Midbrain (tissue), 1 donor: ENCODE measurements around the gene SPRED3.

ENCODE experiments used
- DNase-seq: peaks from one replicate; lab custom pipeline; 2025; lab: John Stamatoyannopoulos, UW

Gene SPRED3

GRCh38 chr19:38373907-38374331 is 14.6 kb upstream of the SPRED3 start:
- DNase-seq = no peak

GRCh38 chr19:38374332-38375097 is 14.0 kb upstream of the SPRED3 start, which contains the start of gene PSMD8:
PSMD8 (plus strand) TSS chr19:38374571; CDS start chr19:38374602, 31 bp downstream.
- DNase-seq = peak; percentile 100

DNA sequence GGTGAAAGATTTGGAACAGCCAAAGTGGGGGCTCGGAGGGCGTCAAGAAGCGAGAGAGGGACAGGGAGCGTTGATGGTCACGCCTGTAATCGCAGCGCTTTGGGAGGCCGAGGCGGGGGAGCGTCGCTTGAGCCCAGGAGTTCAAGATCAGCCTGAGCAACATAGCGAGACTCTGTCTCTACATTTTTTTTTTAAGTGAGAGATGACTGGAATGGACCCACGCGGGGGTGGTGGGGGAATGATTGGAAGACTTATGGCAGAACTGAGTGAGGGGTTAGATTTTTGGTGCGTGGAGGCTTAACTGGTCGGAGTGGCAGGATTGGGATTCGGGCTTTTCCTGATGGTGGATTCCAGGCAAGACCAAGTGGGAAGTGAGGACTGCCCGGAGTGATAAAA is 13.4 kb upstream of the SPRED3 start:
- no peak for DNase-seq

DNA sequence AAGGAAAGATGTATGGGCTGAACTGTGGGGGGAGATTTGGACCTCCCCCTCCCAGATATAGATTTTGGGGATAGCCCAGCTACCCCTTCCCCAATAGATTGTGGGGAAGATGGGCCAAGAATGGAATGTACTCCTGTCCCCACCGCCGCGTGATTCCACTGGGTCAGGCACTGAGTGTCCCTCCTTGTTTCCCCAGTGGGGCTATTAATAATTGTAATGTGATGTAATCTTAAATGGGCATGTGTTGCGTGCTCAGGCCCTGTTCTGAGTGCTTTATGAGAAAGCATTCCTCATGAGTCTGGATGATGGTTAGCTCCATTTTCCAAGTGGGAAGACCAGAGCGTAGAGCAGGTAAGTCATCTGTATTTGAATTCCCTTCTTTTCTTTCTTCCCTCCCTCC is 12.7 kb upstream of the SPRED3 start:
- DNase-seq = no peak

GRCh38 chr19:38376576-38376975 is 11.9 kb upstream of the SPRED3 start:
- DNase-seq = no peak

DNA sequence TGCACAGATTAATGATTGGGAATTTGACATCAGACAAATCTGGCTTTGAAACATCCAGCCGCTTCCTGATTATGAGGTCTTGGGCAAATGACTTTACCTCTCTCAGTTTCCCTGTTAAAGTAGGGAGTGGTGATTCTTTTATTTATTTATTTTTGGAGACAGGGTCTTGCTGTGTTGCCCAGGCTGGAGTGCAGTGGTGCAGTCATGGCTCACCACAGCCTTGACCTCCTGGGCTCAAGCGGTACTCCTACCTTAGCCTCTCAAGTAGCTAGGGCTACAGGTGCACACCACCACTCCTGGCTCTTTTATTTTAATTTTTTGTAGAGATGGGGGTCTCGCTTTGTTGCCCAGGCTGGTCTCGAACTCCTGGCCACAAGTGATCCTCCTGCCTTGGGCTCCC is 11.4 kb upstream of the SPRED3 start:
- DNase-seq = no peak

DNA sequence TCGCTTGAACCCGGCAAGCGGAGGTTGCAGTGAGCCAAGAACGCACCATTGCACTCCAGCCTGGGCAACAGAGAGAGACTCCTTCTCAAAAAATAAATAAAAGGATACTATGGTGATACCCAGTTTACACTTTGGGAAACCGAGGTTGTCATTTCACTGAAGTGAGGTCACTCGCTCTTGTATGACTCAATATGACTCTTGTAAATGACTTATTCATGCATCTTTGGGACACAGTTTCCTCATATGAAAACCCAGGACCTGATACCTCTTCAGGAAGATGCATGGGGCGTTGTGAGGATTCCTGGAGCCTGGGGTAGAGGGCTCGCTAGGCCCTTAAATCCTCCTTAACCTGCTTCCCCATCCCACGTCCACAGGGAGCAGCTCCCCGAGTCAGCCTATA is 9.6 kb upstream of the SPRED3 start:
- DNase-seq = no peak

DNA sequence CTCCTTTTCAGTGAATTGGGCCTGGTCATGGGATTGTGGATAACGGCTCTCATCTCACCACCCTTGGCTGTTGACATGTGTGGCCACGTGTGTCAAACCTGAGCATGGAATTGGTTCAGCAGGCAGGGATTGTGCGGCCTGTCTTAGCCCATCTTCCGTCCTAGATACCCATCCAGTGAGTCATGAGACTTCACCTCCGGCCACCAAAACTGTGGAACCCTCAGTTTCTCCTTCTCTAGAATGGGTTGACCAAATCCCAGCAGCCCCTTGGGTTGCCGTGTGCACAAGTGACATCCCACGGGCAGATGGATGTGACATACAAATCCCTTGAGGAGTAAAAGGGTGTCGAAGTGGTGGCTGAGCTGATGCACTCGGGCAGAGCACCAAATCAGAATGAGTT is 7.4 kb upstream of the SPRED3 start:
- DNase-seq = no peak

- DNase-seq = no peak
Observed at GRCh38 chr19:38383184-38383583, 5.3 kb upstream of the SPRED3 start.

DNA sequence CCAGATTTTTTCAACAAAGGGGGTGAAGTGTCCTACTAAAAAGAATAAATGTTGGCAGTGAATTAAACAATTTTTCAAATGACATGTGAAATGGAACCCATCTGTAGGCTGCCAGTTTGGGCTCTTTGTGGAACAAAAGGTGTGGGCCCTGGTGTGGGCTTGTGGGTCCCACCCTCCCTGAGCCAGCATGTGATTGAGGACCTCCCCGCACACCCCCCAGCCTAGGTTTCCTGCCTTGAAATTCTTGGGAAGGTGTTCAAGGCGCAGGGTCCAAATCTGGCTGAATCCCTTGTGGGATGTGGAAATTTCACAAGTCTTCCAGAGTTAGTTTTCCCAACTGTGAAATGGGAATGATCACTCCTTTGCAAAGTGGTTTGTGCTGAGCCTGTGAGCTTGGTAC is 4.8 kb upstream of the SPRED3 start:
- no peak for DNase-seq

- DNase-seq = no peak
Observed at GRCh38 chr19:38384209-38385027, 4.1 kb upstream of the SPRED3 start.

GRCh38 chr19:38385057-38385803 is 3.3 kb upstream of the SPRED3 start:
- no peak for DNase-seq

DNA sequence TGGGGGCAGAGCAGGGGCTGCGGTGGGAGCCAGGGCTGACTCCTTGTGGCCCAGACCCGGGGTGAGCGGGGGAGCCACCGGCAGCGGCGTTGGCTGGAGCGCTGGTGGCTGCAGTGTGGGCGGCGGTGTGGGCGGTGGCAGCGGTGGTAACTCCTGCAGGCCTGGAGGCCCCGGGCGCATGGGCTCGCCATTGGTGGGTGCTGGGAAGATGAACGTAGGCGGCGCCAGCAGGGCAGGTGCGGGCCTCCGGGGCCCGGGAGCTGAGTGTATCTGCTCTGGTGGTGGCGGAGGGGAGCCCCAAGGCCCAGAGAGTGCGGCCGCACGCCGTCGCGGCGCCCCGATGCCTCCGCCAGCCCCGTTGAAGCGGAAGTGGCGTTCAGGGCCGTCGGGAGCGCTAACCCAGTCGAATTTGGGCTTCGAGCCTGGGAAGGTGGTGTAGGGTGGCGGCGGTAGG is 2.7 kb upstream of the SPRED3 start:
- DNase-seq = no peak

DNA sequence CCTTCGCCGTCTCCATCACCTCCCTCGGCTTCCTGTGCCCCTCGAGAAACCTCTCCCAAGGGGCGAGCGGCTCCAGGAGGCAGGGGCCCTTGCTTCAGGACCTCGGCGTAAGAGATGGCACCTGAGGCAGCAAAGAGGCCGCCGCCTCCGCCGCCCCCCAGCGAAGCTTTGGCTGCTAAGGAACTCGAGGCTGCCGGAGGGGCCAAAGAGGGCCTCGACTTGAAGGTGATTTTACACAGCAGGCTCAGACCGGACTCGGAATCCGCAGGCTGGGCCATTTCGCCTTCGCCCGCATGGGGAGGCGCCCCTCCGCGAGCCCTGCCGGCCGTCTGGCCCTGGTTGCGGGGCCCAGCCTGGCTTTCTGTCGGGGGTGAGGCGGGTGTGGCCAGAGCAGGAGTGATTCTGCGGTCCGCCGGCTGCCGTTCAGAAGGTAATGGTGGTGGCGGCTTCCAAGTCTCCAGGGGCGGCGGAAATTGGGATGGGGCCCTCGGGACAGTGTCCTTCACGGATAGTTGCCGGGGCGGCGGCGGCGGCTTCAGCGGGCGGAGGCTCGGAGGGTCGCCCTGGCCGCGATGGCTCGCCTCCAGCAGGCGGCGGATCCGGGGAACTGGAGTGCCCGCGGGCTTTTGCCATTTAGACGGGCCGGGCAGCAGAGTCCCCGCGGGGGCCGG is 2.1 kb upstream of the SPRED3 start:
- DNase-seq = no peak

GRCh38 chr19:38386971-38387549 is 1.4 kb upstream of the SPRED3 start:
- DNase-seq = no peak

DNA sequence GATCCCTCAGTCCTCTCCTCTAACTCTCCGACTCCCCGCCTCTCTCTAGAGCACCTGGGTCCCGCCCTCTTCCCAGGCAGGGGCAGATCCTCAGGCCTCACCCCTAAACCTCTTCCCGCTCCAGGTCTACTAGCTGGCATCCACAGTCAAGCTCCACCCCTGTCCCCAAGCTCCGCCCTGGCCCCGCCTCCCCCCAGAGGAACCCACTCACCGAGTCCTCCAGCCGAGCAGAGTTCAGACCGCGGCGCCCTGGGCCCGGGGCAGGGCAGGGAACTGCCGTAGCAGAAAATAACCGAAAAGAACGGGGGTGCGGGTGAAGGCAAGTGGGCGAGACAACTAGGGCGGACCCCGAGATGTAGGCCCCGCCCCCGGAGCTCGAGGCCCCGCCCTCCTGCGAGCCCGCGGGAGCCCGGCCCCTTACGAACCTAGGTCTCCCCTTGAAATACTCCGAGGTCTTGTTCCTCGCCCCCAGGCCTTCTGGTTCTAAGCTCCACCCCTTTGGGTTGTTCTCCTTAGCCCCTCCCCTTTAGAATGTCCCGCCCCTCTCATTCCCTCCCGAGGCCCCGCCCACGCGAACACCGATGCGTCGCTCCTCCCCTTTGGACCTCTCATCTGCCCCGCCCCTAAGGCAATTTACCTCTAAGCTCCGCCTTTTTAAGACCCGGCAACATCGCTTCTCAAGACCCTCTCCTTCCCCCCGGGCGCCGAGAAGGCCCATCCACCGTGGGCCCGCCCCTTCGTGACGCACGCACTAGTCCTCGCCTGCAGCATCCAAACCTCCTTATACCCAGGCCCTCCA is 748 bp upstream of the SPRED3 start, which contains the start of gene GGN:
Gene GGN, minus strand, starts transcription at position 485 of the 799 bp plus-strand sequence. CDS start 773 bp downstream, outside the sequence.
- peak; percentile 73 for DNase-seq

DNA sequence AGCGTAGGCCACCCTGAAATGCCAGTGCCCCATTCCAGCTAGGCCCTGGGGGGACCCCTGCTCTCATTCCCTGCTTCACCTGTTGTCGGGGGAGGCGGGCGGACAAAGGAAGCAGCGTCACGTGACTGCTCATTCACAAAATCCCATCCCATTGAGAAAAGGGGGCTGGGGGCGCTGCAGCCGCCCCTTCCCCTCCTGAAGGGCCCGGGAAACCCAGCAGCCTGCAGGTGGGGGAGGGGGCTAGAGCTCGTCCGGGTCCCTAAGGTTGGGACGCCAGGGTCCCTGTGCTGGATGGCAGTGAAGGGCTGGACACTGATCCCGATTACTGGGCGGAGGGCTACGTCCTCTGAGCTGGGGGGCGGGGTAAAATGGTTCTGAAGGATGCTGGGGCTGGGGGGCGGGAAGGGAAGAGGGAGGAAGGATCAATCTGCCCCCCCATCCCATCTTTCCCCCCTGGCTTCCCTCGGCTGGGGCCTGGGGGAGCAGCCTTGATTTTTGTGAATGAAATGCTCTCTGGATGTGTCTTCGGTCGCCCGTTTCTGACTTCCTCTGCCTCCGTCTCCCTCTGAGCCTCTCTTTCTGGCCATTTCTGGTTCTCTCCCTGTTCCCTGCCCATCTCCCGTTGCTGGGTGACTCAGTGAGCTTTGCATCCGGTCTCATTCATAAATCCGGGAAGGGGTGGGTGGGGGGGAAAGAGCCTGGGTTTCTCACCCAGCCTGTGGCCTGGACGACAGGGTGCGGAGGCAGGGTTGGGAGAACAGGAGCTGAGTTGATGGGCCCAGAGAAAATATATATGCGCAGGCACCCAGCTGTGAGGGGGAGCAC is 816 bp downstream of the SPRED3 start:
- peak; percentile 2 for DNase-seq

- DNase-seq = no peak
Observed at GRCh38 chr19:38389957-38390924, 1.7 kb downstream of the SPRED3 start.
